Measurements from ENCODE around the gene TOMM20. TPM values are rescaled to one million over a fixed set of nuclear protein-coding genes. Genes with fewer than 3 reads are reported as not detected.

Gene TOMM20
- total RNA-seq, 1 experiment from 2014 or later = 151 TPM

GRCh38 chr1:235072096-235072495 lies 56.5 kb downstream of the TOMM20 start:
- CTCF ChIA-PET = interaction anchor here (0.7 to 2.1 kb wide), 2 partner anchors 18 to 114 kb away, joined by 3 to 9 read pairs; no protein-coding TSS in a partner anchor
- no TSS peak for BruUV-seq (replicated peaks)
- H3K27ac Mint-ChIP-seq (ENCODE audit: unreplicated experiment) = peak overlapping the region; percentile 93
- H3K27me3 Mint-ChIP-seq (ENCODE audit: unreplicated experiment) = no peaks in the 10 kb centered on the region
- DNase-seq = no peak
- H3K9me3 Mint-ChIP-seq (ENCODE audit: low read depth, unreplicated experiment) = no peaks in the 10 kb centered on the region
- no peak for TF ChIP-seq CTCF (IDR thresholded peaks at IDR 0.05; ENCODE audit: unreplicated experiment)
- intact Hi-C loops (cut with micrococcal nuclease; ENCODE audit: unreplicated experiment) = no loop called here
- H3K4me3 Mint-ChIP-seq (ENCODE audit: low read depth, unreplicated experiment) = no peak overlapping the region
- H3K4me1 Mint-ChIP-seq (ENCODE audit: low read depth, unreplicated experiment) = peaks cover 68% of the 10 kb centered on the region
- H3K36me3 Mint-ChIP-seq (ENCODE audit: insufficient read depth, unreplicated experiment) = peaks cover 62% of the 10 kb centered on the region

DNA sequence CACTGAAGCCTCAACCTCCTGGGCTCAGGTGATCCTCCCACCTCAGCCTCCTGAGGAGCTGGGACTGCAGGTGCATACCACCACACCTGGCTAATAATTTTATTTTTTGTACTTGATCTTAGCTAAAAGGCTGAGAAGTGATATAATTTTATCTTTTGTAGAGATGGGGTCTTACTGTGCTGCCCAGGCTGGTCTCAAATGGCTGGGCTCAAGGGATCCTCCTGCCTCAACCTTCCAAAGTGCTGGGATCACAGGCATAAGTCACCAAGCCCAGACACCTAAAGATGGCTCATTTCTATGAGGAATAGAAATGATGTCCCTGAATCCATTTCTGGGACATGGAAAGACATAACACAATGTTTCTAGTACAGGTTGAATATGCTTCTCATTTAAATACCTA lies 57.8 kb downstream of the TOMM20 start:
- Mint-ChIP-seq H3K36me3 (ENCODE audit: insufficient read depth, unreplicated experiment) (peaks cover 67% of the 10 kb centered on the region), H3K4me3 (ENCODE audit: low read depth, unreplicated experiment) (no peak overlapping the region), H3K4me1 (ENCODE audit: low read depth, unreplicated experiment) (peaks cover 68% of the 10 kb centered on the region), H3K27ac (ENCODE audit: unreplicated experiment) (no peak overlapping the region), H3K9me3 (ENCODE audit: low read depth, unreplicated experiment) (no peaks in the 10 kb centered on the region), H3K27me3 (ENCODE audit: unreplicated experiment) (no peaks in the 10 kb centered on the region)
- TF ChIP-seq CTCF (IDR thresholded peaks at IDR 0.05; ENCODE audit: unreplicated experiment) = no peak
- no peak for DNase-seq
- intact Hi-C loops (cut with micrococcal nuclease; ENCODE audit: unreplicated experiment) = no loop called here
- no TSS peak for BruUV-seq (replicated peaks)
- CTCF ChIA-PET = interaction anchor here (0.5 to 1.4 kb wide), 3 partner anchors 9 to 697 kb away, joined by 3 read pairs; no protein-coding TSS in a partner anchor

DNA sequence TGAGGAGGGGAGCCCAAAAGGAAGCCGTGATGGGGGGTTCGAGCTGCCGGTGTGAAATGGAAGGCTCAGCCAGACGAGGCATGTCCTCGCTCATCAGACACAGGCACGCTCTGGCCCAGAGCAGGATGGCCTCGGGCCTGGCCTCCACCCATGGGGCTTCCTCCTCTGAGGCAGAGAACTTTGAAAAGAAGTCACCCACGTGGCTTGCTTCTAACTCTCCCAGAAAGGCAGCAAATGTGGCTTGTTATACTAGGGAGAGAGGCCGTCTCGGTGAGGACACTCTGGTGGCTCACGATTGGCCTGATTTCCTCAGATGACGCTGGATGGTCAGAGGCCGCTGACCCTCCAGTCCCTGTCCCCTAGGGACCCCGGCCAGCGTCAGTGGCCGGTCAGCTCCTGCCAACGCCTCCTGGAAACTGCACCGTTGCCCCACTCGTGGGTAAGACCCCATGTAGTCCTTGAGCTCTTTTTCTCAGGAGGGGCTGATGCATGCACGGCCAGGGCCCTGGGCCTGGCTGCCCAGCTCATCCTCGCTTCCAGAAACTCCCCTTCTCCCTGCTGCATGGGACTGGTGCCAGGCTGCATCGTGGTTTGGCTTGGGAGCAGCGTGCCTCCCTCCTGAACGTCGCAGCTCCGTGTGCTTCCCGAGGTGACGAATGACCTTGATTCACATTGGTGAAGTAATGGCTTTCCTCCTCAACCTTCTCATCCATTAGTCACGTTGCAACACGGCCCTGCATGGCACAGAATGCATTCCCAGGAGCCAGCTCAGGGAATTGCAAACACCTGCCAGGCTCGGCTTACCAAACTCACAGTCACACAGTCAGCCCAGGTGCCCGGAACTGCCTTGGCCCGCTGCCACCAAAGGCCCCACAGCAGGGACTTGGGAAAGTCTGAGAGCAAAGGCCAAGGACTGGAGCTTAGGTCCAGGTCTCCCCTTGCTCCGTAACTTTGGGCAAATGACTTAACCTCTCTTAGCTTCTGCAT lies 58.8 kb downstream of the TOMM20 start:
- Mint-ChIP-seq H3K4me3 (ENCODE audit: low read depth, unreplicated experiment) (peak overlapping the region; percentile 2), H3K9me3 (ENCODE audit: low read depth, unreplicated experiment) (no peaks in the 10 kb centered on the region), H3K27ac (ENCODE audit: unreplicated experiment) (peak overlapping the region; percentile 90), H3K4me1 (ENCODE audit: low read depth, unreplicated experiment) (peaks cover 64% of the 10 kb centered on the region), H3K27me3 (ENCODE audit: unreplicated experiment) (no peaks in the 10 kb centered on the region), H3K36me3 (ENCODE audit: insufficient read depth, unreplicated experiment) (peaks cover 58% of the 10 kb centered on the region)
- TF ChIP-seq CTCF (IDR thresholded peaks at IDR 0.05; ENCODE audit: unreplicated experiment) = no peak
- intact Hi-C loops (cut with micrococcal nuclease; ENCODE audit: unreplicated experiment) = no loop called here
- no TSS peak for BruUV-seq (replicated peaks)
- DNase-seq = peak; percentile 93
- CTCF ChIA-PET = interaction anchor here (0.5 to 1.6 kb wide), 9 partner anchors 10 to 696 kb away, joined by 3 to 6 read pairs (median 4); no protein-coding TSS in a partner anchor

DNA sequence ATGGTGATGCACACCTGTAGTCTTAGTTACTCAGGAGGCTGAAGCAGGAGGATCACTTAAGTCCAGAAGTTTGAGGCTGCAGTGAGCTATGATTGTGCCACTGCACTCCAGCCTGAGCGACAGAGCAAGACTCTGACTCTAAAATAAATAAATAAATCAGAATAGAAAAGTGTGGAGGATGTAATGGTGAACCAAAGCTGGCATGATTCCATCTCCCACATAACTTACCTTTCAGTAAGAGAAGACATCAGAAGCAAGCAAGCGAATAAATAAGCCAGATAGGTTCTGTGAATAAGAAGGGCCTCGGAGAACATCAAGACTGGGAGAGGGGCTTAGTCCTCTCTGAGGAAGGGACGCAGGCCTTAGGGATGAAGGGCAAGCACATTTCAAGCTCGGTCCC lies 59.5 kb downstream of the TOMM20 start:
- intact Hi-C loops (cut with micrococcal nuclease; ENCODE audit: unreplicated experiment) = no loop called here
- H3K9me3 Mint-ChIP-seq (ENCODE audit: low read depth, unreplicated experiment) = no peaks in the 10 kb centered on the region
- CTCF ChIA-PET = interaction anchor here (1.3 to 1.6 kb wide), 4 partner anchors 15 to 345 kb away, joined by 4 to 6 read pairs (median 4); no protein-coding TSS in a partner anchor

More for the DNA sequence above, 59.5 kb downstream of the TOMM20 start:
- no peak overlapping the region for H3K4me3 Mint-ChIP-seq (ENCODE audit: low read depth, unreplicated experiment)
- no peak for DNase-seq
- H3K4me1 Mint-ChIP-seq (ENCODE audit: low read depth, unreplicated experiment) = peaks cover 68% of the 10 kb centered on the region
- H3K27ac Mint-ChIP-seq (ENCODE audit: unreplicated experiment) = peak overlapping the region; percentile 90
- H3K36me3 Mint-ChIP-seq (ENCODE audit: insufficient read depth, unreplicated experiment) = peaks cover 52% of the 10 kb centered on the region
- BruUV-seq (replicated peaks) = no TSS peak
- H3K27me3 Mint-ChIP-seq (ENCODE audit: unreplicated experiment) = no peaks in the 10 kb centered on the region
- no peak for TF ChIP-seq CTCF (IDR thresholded peaks at IDR 0.05; ENCODE audit: unreplicated experiment)

Data from Calu3 (cell line).